ENCODE measurements around the gene RAB44. TPM values are rescaled to one million over a fixed set of nuclear protein-coding genes. Genes with fewer than 3 reads are reported as not detected.
"Not testable (repeated sequence)": the region's sequence is repeated elsewhere in the genome, so short reads cannot be mapped to it uniquely, and the experiment has no call there.

Gene RAB44
- under 1 TPM in 2 of 4 donors, not detected in 2; 0.06 to 0.23 TPM for polyA plus RNA-seq (ENCODE audit: insufficient read length in 4 of 4)

- DNase-seq (ENCODE audit: low read depth in 4 of 4, low spot score in 2 of 4), result no peak
Observed at GRCh38 chr6:36697481-36697903, at the start of gene RAB44. RAB44 (plus strand) TSS chr6:36697826; CDS start chr6:36704236, 6,410 bp downstream.

DNA sequence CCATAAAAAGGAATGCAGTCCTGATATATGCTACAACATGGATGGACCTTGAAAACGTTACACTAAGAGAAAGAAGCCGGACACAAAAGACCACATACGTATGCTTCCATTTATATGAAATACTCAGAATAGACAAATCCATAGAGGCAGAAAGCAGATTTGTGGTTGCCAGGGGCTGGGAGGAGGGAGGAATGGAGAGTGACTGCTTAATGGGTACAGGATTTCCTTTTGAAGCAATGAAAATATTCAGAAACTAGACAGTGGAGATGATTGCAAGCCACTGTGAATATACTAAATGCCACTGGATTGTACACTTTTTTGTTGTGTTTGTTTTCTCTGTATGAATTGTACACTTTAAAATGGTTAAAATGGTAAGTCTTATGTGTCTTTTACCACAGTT is 48.5 kb upstream of the RAB44 start:
- DNase-seq (ENCODE audit: low read depth in 4 of 4, low spot score in 2 of 4), result no peak

DNA sequence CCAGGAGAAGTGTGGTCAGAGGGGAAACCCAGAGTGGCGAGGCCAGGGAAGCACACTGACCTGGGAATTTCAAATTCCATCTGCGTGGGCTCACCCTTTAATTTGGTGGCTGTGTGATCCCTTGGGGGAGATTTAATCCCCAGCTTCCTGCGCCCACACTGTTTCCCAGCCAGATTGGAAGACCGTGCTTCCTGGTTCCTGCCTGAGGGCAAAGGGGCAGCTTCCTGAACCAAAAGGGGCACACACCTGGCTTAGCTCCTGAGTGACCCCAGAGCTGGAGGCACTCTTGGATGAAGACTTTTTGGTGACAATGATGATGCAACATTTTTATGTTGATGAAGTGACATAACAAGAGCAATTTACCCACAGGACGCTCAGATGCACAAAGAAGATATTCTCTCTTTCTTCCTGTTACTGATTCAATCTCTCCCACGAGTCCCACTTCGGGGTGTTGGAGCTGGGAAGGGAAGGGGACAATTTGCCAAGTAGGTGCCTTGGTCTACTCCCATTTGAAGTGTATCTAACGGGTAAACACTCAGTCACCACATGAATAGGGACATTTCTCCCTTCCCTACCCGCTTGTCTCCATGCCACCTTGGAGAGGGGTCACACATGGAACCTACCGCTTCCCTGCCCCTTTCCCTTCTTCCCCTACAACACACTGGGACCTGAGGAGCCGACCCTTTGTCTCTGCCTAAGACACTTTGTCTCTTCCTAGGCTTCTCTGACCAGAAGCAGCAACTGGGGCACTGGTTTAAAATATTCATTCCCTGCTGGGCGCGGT is 47.7 kb upstream of the RAB44 start:
- no peak for DNase-seq (ENCODE audit: low read depth in 4 of 4, low spot score in 2 of 4)

DNA sequence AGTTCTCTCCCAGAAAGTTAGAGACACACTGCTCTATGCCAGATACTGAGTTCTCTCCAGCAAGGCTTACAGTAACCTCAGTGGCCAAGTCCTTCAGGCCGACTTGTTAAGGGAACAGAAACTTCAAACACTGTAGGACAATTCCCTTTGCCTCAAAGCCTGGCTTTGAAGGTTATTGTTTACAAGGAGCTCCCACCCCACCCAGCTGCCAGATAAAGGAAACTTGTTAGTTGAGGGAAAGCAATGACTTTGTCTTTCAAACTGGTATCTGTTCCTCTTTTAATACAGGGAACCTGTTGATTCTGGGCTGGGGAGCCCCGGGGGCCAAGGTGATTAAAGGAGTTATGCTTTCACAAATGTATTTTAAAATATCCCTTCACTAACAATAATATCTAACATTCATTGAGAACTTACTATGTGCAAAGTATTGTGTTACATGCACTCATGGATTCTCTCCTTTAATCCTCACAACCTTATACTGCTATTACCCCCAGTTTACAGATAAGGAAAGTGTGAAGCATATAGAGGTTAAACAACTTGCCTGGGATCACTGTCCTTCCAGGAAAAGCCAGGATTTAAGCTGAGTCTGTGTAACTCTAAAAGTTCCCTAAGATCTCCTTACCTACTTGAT is 46.7 kb upstream of the RAB44 start:
- DNase-seq (ENCODE audit: low read depth in 4 of 4, low spot score in 2 of 4), result no peak

- DNase-seq (ENCODE audit: low read depth in 4 of 4, low spot score in 2 of 4), result no peak
Observed at GRCh38 chr6:36651659-36652379, 45.8 kb upstream of the RAB44 start.

GRCh38 chr6:36654469-36654868 is 43.2 kb upstream of the RAB44 start:
- not testable (repeated sequence) for DNase-seq (ENCODE audit: low read depth in 4 of 4, low spot score in 2 of 4)

- no peak for DNase-seq (ENCODE audit: low read depth in 4 of 4, low spot score in 2 of 4)
Observed at GRCh38 chr6:36655085-36655724, 42.4 kb upstream of the RAB44 start.

- no peak for DNase-seq (ENCODE audit: low read depth in 4 of 4, low spot score in 2 of 4)
Observed at GRCh38 chr6:36656441-36656840, 41.2 kb upstream of the RAB44 start.

GRCh38 chr6:36657271-36657670 is 40.4 kb upstream of the RAB44 start:
- DNase-seq (ENCODE audit: low read depth in 4 of 4, low spot score in 2 of 4), result no peak

GRCh38 chr6:36657942-36658544 is 39.6 kb upstream of the RAB44 start:
- no peak for DNase-seq (ENCODE audit: low read depth in 4 of 4, low spot score in 2 of 4)

- no peak for DNase-seq (ENCODE audit: low read depth in 4 of 4, low spot score in 2 of 4)
Observed at GRCh38 chr6:36659271-36659670, 38.4 kb upstream of the RAB44 start.

GRCh38 chr6:36660771-36661471 is 36.7 kb upstream of the RAB44 start:
- no peak for DNase-seq (ENCODE audit: low read depth in 4 of 4, low spot score in 2 of 4)

- DNase-seq (ENCODE audit: low read depth in 4 of 4, low spot score in 2 of 4), result no peak
Observed at GRCh38 chr6:36662380-36662779, 35.2 kb upstream of the RAB44 start.

GRCh38 chr6:36662827-36663256 is 34.8 kb upstream of the RAB44 start:
- no peak for DNase-seq (ENCODE audit: low read depth in 4 of 4, low spot score in 2 of 4)

GRCh38 chr6:36663504-36664446 is 33.9 kb upstream of the RAB44 start:
- no peak for DNase-seq (ENCODE audit: low read depth in 4 of 4, low spot score in 2 of 4)

DNA sequence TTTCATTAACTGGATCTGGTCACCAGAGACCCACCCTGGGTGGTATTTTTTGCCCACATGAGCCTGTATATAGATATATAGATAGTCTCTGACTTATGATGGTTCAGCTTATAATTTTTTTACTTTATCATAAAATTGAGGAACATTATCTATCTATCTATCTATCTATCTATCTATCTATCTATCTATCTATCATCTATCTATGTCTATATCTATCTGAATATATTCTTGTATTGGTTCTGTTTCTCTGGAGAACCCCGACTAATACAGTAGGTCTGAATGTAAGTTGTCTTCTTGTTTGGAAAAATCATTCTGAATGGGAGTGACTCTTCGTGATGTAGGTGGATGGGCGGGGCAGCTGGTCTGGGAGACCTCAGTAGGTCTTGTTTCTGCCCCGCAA is 32.4 kb upstream of the RAB44 start:
- no peak for DNase-seq (ENCODE audit: low read depth in 4 of 4, low spot score in 2 of 4)

DNA sequence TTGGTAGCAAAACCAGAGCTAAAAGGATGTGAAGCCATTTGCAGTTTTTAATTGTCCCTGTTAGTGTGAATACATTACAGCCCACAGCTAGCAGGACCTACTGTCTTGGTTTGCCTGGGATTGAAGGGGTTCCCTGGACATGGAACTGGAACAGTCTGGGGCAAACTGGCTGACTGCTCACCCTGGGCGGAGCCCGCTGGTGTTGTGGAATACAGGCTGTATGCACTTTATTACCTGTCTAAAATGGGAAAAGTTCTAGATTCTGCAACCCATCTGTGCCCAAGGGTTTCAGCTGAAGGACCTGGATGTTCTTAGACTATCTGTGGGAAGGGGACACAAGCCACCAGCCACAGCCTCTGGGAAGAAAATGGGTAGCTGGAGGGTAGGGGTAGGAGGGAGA is 31.3 kb upstream of the RAB44 start:
- DNase-seq (ENCODE audit: low read depth in 4 of 4, low spot score in 2 of 4), result no peak

- no peak for DNase-seq (ENCODE audit: low read depth in 4 of 4, low spot score in 2 of 4)
Observed at GRCh38 chr6:36666826-36667591, 30.6 kb upstream of the RAB44 start.
